HG02973 (cell line): ENCODE results near the gene NDUFA13.
A peak's percentile ranks its signal among the peaks of the same experiment; 100 is the strongest.

Experiments used
- ATAC-seq: cut with Tn5 transposase; IDR thresholded peaks from one replicate; pipeline ENCODE4 v1.9.1; 2021; ENCODE audit warnings: moderate library complexity; ENCODE audit not compliant: unreplicated experiment

NDUFA13 gene

DNA sequence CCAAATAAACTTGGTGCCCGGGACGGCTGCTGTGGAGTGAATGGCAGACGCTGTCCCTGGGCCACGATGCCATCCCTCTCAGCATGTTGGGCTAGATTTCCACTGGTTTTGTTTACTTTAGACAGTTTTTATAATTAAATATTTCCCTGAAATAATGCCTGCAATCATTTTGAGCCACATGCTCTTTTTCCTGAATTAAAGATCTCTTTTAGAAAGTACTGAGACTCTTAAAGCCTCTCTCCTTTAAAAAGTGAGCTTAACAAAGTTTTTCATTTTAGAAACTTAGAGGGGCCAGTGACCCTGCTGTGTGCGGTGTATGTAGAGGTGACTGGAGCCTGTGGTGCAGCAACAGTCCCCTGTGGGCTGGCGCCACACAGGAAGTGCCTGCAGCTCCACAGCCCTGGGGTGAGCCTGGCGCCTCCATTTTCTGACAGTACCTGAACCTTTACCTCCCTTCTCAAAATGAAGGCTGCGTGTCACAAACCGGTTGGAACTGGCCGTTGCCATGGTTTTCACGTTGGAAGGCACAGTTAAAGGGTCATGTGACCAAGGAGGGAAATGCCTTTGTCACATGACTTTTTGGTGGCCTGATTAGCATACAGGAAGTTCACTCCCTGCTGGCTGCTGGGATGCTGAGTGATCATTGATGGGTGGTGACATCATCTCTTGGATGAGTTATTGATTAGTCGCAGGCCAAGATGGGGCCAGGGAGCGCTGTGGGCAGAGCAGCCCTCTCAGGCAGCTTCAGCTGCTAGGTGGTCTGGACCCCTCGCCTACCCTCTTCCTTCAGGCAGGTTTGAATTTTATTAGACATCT, 26.9 kb upstream of the NDUFA13 start:
- ATAC-seq: peak; percentile 60

DNA sequence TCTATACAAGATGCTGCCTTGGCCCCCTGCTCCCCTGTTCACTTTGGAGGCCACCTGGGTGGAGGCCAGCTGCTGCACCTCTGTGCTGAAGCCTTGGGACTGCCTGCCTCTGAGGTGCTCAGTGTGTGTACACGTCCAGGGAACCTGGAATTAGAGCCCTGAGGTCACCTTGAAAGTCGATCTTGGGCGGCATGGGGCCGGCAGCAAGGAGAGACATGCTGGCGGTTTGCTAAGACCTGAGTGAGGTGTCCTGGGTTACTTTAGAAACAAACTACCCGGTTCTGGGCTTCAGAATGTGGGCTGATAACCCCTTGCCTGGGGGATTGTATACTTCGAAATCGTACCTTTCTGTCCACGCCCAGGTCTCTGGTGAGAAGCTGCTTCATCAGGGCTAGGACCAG, 26.2 kb upstream of the NDUFA13 start:
- peak; percentile 6 for ATAC-seq

DNA sequence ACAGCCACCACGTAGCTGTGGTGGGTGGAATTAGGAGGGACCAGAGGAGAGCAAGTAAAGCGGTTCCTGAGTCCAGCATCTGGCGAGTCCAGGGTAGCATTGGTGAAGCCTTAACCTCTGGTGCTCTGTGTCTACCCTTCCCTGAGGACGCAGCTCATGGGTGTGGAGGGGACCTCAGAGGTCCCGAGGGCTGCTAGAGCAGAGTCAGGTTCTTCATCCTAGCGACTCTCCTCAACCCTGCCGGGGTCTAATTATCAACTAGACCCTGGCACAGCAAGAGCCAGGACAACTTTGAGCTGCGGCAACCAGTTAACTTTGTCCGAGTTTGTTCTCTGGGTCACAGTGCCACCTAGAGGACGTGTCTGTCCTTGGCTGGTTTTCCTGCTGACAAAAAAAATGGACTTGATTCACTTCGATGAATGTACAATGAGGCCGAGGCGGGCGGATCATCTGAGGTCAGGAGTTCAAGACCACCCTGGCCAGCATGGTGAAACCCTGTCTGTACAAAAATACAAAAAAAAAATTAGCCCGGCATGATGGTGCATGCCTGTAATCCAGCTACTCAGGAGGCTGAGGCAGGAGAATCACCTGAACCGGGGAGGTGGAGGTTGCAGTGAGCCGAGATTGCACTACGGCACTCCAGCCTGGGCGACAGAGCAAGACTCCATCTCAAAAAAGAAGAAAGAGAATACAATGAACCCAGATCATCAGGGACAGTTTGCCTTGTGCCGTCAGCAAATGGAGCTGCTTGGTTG, 25.6 kb upstream of the NDUFA13 start:
- ATAC-seq: no peak

DNA sequence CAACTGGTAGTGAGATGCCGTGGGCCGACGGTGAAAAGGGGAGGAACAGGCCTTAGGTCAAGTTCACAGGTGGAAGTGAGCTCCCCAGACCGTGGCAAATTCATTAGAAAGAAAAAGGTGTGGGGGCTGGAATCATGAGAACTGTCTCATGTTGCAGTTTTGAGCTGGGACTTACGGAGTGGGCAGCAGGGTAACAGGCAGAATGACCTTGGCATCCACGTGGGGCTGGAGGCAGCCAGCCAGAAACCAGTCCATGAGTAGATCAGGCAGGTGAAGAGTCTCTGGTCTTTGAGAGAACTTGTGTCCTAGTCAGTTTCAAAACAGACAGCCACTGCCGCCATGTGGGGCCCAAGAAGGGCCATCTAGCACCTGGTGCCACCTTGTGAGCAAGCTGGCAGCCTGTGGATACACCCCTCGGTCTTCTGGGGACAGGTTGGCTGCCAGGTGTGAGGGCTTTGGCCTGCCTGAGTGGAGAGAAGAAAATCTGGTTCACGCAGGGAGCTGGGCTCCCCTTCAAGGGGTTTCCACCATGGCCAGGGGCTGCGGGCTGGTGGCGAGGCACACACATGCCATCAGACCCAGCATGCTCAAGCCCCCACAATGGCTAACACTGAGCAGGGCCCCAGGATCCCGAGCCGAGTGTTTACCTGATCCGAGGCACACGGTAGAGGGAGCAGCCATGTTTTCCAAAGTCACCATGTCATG, 24.6 kb upstream of the NDUFA13 start:
- no peak for ATAC-seq

DNA sequence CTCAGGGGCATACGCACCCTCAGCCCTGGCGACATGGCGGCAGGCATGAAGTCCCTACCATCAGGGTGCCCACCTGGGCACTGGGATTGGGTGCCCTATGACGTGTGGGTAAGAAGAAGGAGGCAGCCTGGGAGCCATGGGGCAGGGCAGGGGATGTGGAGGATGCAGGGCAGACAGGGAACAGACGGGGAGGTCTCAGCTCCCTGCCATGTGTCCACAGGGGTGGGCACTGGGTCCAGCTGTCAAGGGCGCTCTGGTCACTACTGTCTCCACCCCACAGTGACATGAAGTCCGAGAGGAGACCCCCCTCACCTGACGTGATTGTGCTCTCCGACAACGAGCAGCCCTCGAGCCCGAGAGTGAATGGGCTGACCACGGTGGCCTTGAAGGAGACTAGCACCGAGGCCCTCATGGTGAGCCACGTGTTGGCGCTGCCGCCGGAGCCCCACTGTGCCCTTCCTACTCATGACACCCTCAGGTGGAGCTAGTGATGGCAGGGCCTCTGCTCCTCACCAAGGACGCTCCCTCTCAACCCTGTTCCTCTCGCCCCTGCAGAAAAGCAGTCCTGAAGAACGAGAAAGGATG, 23.9 kb upstream of the NDUFA13 start:
- no peak for ATAC-seq

DNA sequence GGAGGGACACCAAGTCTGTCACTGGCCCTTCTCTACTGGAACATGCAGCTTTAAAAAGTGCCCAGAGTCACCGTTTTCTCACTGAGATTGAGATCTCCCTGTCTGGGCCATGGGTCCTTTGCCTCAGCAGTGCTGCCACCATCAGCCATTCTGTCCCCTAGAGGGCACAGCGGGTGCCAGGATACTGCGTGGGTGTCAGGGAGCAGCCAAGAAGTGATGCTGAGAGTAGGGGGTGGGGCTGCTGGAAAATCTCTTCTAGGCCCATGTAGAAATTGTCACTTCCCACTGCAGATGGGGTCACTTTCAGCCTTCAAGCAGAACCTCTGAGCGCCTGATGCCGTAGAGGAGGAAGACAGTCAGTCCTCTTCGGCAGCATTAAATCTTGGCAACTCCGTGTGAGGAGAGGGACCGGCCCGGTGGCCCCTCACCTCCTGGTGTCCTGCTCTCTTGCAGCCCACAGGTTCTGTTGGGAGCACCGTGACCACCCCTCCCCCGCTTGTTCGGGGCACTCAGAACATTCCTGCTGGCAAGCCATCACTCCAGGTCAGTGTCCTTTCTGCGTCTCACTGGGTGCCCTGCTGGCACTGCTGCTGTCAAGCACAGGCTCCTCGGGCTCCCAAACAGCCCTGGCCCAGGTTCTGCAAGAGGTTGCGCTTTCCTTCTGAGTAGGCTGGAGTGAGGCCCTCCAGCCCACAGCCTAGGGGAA, 22.0 kb upstream of the NDUFA13 start:
- no peak for ATAC-seq

DNA sequence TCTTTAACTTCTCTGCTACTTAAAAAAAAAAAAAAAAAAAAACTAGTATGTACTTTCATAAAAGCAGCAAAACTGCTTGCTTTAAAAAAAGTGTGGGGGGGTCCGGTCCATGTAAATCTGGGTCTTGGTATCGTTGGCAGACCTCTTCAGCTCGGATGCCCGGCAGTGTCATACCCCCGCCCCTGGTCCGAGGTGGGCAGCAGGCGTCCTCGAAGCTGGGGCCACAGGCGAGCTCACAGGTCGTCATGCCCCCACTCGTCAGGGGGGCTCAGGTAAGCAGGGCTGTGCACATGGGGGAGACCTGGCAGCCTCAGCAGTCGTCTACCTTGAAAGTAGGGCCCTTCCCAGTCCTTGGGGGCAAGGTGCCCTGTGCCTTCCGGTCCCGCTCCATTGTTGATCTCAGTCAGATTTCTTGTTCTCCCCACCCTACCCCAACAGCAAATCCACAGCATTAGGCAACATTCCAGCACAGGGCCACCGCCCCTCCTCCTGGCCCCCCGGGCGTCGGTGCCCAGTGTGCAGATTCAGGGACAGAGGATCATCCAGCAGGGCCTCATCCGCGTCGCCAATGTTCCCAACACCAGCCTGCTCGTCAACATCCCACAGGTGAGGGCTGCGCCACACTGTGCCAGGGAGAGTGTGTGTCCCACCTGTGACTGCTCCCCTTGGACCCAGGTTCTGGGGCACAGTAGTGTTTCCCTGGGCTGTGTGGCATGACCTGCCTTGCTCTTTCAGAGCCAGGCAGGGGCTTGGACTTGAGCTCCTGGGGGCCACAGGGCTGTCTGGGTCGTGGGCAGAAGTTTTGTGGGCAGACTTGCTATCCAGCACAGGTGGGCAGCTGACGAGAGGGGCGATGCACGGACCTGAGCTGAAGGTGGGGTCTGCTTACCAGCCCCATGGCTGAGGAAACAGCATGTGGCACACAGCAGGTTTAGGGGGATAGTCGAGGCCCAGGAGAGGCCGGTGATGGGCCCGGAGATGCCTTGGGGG, 20.1 kb upstream of the NDUFA13 start:
- no peak for ATAC-seq

DNA sequence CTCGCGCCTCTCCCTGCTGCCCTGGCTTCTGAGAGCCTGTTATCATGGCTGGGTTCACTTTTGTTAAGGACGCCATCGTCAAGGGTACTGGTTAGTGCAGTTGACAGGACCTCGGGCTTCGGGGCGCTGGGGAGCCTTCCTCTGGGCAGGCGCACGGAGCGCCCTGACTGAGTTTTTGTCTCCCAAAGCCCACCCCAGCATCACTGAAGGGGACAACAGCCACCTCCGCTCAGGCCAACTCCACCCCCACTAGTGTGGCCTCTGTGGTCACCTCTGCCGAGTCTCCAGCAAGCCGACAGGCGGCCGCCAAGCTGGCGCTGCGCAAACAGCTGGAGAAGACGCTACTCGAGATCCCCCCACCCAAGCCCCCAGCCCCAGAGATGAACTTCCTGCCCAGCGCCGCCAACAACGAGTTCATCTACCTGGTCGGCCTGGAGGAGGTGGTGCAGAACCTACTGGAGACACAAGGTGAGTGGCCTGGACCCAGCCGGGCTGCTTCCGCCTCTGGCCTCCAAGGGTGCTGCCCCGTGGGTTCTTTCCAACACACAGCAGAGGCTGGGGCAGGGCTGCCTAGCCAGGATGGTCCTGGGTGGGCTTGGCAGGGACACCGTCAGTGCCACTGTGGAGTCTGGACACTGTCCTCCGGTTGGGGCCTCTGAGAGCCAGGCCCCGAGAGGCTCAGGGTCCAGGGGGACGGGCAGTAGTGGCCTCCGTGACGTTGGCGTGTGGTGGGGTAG, 17.6 kb upstream of the NDUFA13 start:
- no peak for ATAC-seq

DNA sequence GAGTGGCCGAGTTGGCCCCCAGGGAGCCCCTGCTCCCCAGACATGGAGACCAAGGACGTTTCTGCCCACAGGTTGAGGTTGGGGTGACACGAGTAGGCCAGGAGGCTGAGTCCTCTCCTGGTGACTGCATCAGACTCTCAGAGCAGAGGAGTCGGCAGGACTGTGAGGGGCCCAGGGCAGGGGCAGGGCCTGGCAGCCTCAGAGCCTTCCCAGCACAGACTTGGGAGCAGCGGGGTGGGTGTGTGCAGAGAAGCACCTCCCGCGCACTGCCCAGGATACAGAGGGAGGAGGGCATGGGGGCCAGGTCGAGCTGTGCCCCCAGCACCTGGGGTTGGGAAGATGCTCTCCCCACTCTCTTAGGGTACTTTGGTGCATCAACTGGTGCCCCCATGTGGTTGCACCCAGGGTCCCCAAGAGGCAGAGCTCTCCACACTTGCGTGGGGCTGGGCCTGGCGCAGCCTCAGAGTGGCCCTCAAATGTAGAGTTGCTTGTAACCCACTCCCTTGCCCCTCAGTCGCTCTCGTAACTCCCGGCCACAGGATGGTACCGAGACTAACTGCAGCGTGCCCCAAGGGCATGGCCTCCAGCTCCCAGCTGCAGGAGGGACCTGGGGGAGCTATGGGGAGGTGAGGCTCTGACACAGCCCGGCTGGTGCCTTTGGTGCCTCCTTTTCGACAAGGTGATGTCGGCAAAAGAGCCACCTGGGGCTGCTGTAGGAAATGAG, 16.6 kb upstream of the NDUFA13 start:
- ATAC-seq: no peak

DNA sequence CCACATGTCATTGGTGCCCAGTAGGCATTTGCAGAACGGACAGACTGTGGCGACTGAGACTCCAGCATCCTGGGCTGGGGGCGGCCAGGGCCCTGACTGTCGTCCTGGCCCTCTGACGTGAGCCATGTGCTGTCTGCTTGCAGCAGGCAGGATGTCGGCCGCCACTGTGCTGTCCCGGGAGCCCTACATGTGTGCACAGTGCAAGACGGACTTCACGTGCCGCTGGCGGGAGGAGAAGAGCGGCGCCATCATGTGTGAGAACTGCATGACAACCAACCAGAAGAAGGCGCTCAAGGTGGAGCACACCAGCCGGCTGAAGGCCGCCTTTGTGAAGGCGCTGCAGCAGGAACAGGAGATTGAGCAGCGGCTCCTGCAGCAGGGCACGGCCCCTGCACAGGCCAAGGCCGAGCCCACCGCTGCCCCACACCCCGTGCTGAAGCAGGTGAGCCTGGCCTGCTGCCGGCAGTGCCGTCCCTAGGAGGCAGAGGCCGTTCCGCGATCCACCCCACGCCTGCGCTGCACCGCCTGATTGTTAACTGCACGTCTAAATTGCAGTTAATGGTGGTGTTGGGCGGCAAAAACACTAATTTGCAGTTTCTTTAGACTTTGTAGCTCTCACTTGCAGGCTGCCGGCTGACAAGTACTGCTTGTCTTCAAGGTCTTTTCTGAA, 14.9 kb upstream of the NDUFA13 start:
- ATAC-seq: no peak

DNA sequence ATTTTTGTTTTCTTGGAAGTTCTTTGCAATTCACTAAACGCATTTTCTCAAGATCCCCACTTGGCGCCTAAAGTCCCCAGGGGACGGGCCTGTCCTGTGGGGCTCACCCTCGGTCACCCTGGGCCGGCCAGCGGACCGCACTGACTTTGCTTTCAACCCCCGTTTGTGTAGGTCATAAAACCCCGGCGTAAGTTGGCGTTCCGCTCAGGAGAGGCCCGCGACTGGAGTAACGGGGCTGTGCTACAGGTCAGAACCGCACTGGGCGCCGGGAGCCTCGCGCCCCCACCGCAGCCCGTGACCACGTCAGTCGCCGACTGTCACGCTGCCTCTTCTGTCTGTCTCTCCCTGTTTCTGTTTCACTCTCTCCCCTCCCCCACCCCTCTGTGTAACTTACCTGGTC, 14.2 kb upstream of the NDUFA13 start:
- ATAC-seq: no peak

DNA sequence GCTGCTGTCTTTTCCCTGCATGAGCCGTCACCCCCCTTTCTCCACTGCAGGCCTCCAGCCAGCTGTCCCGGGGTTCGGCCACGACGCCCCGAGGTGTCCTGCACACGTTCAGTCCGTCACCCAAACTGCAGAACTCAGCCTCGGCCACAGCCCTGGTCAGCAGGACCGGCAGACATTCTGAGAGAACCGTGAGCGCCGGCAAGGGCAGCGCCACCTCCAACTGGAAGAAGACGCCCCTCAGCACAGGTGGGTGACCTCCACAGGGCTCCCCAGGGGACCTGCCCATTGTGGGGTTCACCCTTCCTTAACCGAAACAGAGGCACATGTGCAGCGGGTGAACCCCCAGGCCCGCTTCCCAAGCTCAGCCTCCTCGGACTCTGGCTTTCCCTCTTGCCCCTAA, 13.7 kb upstream of the NDUFA13 start:
- ATAC-seq: no peak

DNA sequence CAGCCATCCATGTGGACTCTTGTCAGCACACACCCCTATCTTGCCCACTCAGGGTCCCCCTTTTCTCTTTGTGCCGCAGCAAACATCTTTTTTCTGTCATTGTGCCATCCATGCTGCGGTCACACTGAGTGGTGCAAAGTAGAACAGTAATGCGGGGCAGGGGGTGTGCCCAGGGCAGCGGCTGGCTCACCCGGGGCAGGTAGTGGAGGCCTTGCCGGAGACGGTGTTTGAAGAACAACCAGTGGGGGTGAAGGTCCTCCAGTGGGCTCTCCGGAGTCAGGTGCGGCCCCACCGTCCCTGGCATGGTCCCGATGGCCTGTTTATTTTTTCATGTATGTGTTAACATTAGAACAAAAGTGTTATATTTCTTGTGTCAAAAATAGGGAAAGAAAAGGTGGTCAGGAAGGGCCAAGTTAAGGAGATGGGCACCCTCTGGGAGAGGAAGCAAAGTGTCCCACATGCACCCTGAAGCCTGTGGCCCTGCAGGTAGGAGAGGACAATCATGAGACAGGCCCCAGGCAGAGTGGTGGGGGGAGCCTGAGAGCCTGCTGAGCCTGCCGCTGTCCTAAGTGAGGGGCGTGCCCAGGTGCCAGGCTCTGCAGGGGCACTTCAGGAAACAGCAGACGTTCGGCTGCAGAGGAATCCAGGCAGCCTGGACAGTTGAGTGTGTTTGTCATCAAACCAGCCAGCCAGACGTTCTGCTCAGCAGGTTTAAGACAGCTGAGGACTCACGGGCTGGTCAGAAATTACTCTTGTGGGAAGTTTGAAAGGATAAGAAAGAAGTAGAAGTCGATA, 13.0 kb upstream of the NDUFA13 start:
- ATAC-seq: no peak

DNA sequence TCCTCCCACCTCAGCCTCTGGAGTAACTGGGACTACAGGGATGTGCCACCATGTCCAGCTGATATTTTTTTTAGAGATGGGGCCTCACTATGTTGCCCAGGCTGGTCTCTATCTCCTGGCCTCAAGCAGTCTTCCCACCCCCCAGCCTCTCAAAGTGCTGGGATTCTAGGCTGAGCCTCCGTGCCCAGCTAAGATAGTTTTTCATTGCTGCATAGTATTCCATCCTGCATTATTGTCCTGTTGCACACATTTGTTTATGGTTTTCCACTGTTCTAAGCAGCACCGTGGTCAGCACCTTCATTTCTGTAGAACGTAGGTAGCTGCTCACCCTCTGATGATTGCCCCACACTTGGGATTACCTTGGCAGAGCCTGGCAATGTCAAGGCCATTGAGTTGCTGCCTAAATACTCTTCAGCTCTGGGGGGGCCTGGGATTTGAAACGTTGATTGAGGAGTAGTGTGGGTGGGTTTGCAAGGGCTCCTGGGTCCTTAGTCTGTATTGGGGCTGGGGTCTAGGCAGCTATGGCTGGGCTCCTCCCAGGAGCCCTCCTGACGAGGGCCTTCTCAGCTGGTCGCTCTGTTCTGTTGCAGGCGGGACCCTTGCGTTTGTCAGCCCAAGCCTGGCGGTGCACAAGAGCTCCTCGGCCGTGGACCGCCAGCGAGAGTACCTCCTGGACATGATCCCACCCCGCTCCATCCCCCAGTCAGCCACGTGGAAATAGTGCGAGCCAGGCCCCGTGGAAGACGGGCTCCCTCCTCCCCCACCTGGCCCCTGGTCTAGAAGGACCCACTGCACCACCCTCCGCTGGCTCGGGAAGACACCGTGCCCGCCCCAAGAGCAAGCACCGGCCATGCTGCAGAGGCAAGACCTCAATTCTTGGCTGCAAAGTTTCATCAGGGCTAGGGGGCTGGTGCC, 11.0 kb upstream of the NDUFA13 start:
- no peak for ATAC-seq

DNA sequence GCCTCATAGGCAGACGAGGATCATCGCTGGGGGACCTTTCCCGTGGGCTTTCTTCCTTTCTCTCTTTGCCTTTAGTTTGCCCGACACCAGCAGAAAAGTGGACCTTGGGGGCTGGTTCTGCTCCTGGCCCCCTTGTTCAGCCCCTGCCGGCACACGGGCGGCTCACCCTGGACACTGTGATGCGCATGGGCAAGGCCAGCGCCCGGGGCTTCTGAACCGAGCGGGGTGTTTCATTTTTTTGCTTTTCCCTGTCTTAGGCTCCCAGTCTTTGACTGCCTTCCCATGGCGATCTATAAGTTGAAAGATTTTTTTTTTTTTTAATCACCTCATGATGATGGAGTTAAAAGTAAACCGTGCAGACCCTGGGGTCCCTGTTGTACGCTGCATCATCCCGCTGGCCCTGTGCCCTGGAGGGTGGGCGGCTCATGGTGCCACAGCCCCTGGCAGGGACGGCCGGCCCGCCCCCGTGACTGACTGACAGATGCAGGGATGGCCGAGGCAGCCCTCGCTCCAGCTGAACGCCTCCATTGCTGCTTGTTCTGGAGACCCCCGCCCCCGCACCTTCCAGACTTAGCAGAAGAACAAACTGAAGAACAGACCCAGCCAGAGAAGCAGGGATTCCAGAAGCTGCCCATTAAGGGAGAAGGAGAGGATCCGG, 10.2 kb upstream of the NDUFA13 start:
- no peak for ATAC-seq
